Measurements from ENCODE around the gene MCHR1.

DNA sequence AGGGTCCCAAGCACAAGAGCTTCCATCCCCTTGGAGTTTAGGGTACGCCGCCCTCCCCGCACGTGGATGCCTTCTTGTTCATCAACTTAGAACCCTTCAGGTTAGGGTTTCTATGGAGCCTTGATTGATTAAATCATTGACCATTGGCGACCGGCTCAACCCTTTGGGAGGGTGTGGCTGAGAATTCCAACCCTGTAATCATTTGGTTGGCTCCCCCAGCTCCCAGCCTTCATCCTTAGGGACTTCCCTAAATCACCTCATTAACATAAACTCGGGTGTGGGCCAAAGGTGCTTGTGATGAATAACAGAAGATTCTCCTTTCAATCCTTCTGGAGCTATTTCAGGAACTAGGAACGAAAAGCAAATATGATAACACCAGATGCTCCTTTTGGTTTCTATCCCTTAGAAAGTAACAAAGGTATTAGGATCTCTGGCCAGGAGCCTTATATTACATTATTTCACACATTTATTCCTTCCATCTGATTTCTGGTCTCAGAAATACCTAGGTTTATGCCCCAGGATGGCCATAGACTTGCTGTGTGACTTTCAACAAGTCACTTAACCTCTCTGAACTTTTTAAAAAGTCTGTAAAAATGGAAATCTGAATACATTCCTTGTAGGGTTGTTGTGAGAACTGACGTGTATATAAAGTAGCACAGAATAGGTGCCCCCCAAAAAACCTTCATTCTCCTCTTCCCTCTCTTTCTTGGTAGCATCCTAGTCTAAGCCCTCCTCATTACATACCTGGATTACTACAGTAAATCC is 26.8 kb downstream of the MCHR1 start:
- TF ChIP-seq HMG20B (CRISPR knock-in tag; conservative IDR thresholded peaks at IDR 0.05) (no peak), BHLHE40 (IDR thresholded peaks at IDR 0.05; ENCODE audit: low read length) (no peak), MAFK (conservative IDR thresholded peaks at IDR 0.05 in 1 of 2, IDR thresholded peaks at IDR 0.05 in 1 of 2; ENCODE audit: low read length in 2 of 2) (no peak), RBM22 (optimal IDR thresholded peaks at IDR 0.05; ENCODE audit: low read length) (no peak), GFI1 (CRISPR knock-in tag; IDR thresholded peaks at IDR 0.05; ENCODE audit: borderline replicate concordance) (no peak), NBN (conservative IDR thresholded peaks at IDR 0.05) (no peak), ZBTB8A (CRISPR knock-in tag; IDR thresholded peaks at IDR 0.05; ENCODE audit: borderline replicate concordance, low read depth) (no peak), ZNF780A (CRISPR knock-in tag; IDR thresholded peaks at IDR 0.05) (no peak), POLR2A (IDR thresholded peaks at IDR 0.05; ENCODE audit: insufficient read depth in 1 of 2, low read depth in 2 of 2, low read length in 2 of 2) (no peak), NFATC3 (CRISPR knock-in tag; IDR thresholded peaks at IDR 0.05) (no peak), U2AF1 (optimal IDR thresholded peaks at IDR 0.05; ENCODE audit: low read depth, low read length) (no peak)
- TF ChIP-seq, protein P1, sequence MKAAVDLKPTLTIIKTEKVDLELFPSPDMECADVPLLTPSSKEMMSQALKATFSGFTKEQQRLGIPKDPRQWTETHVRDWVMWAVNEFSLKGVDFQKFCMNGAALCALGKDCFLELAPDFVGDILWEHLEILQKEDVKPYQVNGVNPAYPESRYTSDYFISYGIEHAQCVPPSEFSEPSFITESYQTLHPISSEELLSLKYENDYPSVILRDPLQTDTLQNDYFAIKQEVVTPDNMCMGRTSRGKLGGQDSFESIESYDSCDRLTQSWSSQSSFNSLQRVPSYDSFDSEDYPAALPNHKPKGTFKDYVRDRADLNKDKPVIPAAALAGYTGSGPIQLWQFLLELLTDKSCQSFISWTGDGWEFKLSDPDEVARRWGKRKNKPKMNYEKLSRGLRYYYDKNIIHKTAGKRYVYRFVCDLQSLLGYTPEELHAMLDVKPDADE (CRISPR knock-in tag; IDR thresholded peaks at IDR 0.05): no peak
- TF ChIP-seq, protein P2, sequence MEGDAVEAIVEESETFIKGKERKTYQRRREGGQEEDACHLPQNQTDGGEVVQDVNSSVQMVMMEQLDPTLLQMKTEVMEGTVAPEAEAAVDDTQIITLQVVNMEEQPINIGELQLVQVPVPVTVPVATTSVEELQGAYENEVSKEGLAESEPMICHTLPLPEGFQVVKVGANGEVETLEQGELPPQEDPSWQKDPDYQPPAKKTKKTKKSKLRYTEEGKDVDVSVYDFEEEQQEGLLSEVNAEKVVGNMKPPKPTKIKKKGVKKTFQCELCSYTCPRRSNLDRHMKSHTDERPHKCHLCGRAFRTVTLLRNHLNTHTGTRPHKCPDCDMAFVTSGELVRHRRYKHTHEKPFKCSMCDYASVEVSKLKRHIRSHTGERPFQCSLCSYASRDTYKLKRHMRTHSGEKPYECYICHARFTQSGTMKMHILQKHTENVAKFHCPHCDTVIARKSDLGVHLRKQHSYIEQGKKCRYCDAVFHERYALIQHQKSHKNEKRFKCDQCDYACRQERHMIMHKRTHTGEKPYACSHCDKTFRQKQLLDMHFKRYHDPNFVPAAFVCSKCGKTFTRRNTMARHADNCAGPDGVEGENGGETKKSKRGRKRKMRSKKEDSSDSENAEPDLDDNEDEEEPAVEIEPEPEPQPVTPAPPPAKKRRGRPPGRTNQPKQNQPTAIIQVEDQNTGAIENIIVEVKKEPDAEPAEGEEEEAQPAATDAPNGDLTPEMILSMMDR (CRISPR knock-in tag; IDR thresholded peaks at IDR 0.05): no peak
- TF ChIP-seq, protein P3, sequence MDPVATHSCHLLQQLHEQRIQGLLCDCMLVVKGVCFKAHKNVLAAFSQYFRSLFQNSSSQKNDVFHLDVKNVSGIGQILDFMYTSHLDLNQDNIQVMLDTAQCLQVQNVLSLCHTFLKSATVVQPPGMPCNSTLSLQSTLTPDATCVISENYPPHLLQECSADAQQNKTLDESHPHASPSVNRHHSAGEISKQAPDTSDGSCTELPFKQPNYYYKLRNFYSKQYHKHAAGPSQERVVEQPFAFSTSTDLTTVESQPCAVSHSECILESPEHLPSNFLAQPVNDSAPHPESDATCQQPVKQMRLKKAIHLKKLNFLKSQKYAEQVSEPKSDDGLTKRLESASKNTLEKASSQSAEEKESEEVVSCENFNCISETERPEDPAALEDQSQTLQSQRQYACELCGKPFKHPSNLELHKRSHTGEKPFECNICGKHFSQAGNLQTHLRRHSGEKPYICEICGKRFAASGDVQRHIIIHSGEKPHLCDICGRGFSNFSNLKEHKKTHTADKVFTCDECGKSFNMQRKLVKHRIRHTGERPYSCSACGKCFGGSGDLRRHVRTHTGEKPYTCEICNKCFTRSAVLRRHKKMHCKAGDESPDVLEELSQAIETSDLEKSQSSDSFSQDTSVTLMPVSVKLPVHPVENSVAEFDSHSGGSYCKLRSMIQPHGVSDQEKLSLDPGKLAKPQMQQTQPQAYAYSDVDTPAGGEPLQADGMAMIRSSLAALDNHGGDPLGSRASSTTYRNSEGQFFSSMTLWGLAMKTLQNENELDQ (CRISPR knock-in tag; IDR thresholded peaks at IDR 0.05; ENCODE audit: borderline replicate concordance): no peak

Measured in HepG2 (cell line).